ENCODE results near the gene MRPL20.
A peak's percentile ranks its signal among the peaks of the same experiment; 100 is the strongest.
"Not testable (repeated sequence)": the region's sequence is repeated elsewhere in the genome, so short reads cannot be mapped to it uniquely, and the experiment has no call there.

Gene MRPL20

GRCh38 chr1:1402901-1403392 lies 4.1 kb downstream of the MRPL20 start:
- H3K4ac ChIP-seq (ENCODE audit: low read depth, low read length); H3K4me3 ChIP-seq (ENCODE audit: low read depth, low read length); H3K4me2 ChIP-seq (ENCODE audit: low read length); H3K27ac ChIP-seq (ENCODE audit: low read depth, low read length); H4K8ac ChIP-seq (ENCODE audit: low read depth, low read length); H3K14ac ChIP-seq (ENCODE audit: low read length); H2AFZ ChIP-seq (ENCODE audit: insufficient read depth, low read length, poor library complexity); H3K9me3 ChIP-seq (ENCODE audit: insufficient read depth, low read depth, low read length); H4K91ac ChIP-seq (ENCODE audit: low read depth, low read length); H3K18ac ChIP-seq (ENCODE audit: low read length); H2AK5ac ChIP-seq (ENCODE audit: low read length); DNase-seq; H2BK5ac ChIP-seq (ENCODE audit: low read depth, low read length, poor library complexity); H2BK120ac ChIP-seq (ENCODE audit: insufficient read depth, low read length, poor library complexity); H3K23ac ChIP-seq (ENCODE audit: low read length); H4K12ac ChIP-seq (ENCODE audit: low read depth, low read length); H3K27me3 ChIP-seq (ENCODE audit: insufficient read depth, low read length); H3K9ac ChIP-seq (ENCODE audit: low read length); H2BK12ac ChIP-seq (ENCODE audit: low read length): not testable (repeated sequence)
- peaks cover 47 to 52% of the 10 kb centered on the region in 2 experiments for H3K36me3 ChIP-seq (ENCODE audit: control insufficient read depth in 1 of 2, insufficient read depth in 2 of 2, low read length in 2 of 2)
- H3K4me1 ChIP-seq (ENCODE audit: control insufficient read depth in 1 of 2, insufficient read depth in 2 of 2, low read length in 2 of 2): peaks cover 19 to 21% of the 10 kb centered on the region in 2 experiments
- no CpG with 5 or more reads among the region's 9 CpGs for WGBS (ENCODE audit: extremely low coverage, insufficient coverage, insufficient read length)
- H3K79me2 ChIP-seq (ENCODE audit: control insufficient read depth, insufficient read depth, low read length, poor library complexity): peaks cover 36% of the 10 kb centered on the region
- H3K79me1 ChIP-seq (ENCODE audit: low read length): peaks cover 24% of the 10 kb centered on the region

GRCh38 chr1:1402072-1402900 lies 4.8 kb downstream of the MRPL20 start:
- H3K4me2 ChIP-seq (ENCODE audit: low read length): no peak overlapping the region
- H3K4me3 ChIP-seq (ENCODE audit: low read depth, low read length): no peak overlapping the region
- no peak overlapping the region for H2BK120ac ChIP-seq (ENCODE audit: insufficient read depth, low read length, poor library complexity)
- H3K27me3 ChIP-seq (ENCODE audit: insufficient read depth, low read length): no peaks in the 10 kb centered on the region
- H3K9me3 ChIP-seq (ENCODE audit: insufficient read depth, low read depth, low read length): no peaks in the 10 kb centered on the region
- H4K91ac ChIP-seq (ENCODE audit: low read depth, low read length): no peak overlapping the region
- H2AFZ ChIP-seq (ENCODE audit: insufficient read depth, low read length, poor library complexity): no peak overlapping the region
- peaks cover 29% of the 10 kb centered on the region for H3K79me2 ChIP-seq (ENCODE audit: control insufficient read depth, insufficient read depth, low read length, poor library complexity)
- H4K12ac ChIP-seq (ENCODE audit: low read depth, low read length): no peak overlapping the region
- whole genome bisulfite sequencing (ENCODE audit: extremely low coverage, insufficient coverage, insufficient read length): no CpG with 5 or more reads among the region's 20 CpGs
- peaks cover 20% of the 10 kb centered on the region for H3K79me1 ChIP-seq (ENCODE audit: low read length)
- H2BK12ac ChIP-seq (ENCODE audit: low read length): no peak overlapping the region
- H3K18ac ChIP-seq (ENCODE audit: low read length): no peak overlapping the region
- H3K23ac ChIP-seq (ENCODE audit: low read length): no peak overlapping the region
- H3K27ac ChIP-seq (ENCODE audit: low read depth, low read length): no peak overlapping the region
- H3K14ac ChIP-seq (ENCODE audit: low read length): no peak overlapping the region
- H4K8ac ChIP-seq (ENCODE audit: low read depth, low read length): no peak overlapping the region
- H3K4me1 ChIP-seq (ENCODE audit: control insufficient read depth in 1 of 2, insufficient read depth in 2 of 2, low read length in 2 of 2): peaks cover 22 to 23% of the 10 kb centered on the region in 2 experiments
- H2BK5ac ChIP-seq (ENCODE audit: low read depth, low read length, poor library complexity): no peak overlapping the region
- peaks cover 53 to 58% of the 10 kb centered on the region in 2 experiments for H3K36me3 ChIP-seq (ENCODE audit: control insufficient read depth in 1 of 2, insufficient read depth in 2 of 2, low read length in 2 of 2)
- no peak overlapping the region for H3K9ac ChIP-seq (ENCODE audit: low read length)
- peak; percentile 52 to 71 for DNase-seq
- H3K4ac ChIP-seq (ENCODE audit: low read depth, low read length): no peak overlapping the region
- no peak overlapping the region for H2AK5ac ChIP-seq (ENCODE audit: low read length)

- Histone ChIP-seq H3K79me1 (ENCODE audit: low read length) (peaks cover 14% of the 10 kb centered on the region), H3K27me3 (ENCODE audit: insufficient read depth, low read length) (no peaks in the 10 kb centered on the region), H3K18ac (ENCODE audit: low read length) (no peak overlapping the region), H4K12ac (ENCODE audit: low read depth, low read length) (peak overlapping the region; percentile 10), H3K4me1 (ENCODE audit: control insufficient read depth in 1 of 2, insufficient read depth in 2 of 2, low read length in 2 of 2) (peaks cover 22 to 23% of the 10 kb centered on the region in 2 experiments), H3K4me3 (ENCODE audit: low read depth, low read length) (no peak overlapping the region), H4K91ac (ENCODE audit: low read depth, low read length) (no peak overlapping the region), H3K4ac (ENCODE audit: low read depth, low read length) (peak overlapping the region; percentile 22), H3K36me3 (ENCODE audit: control insufficient read depth in 1 of 2, insufficient read depth in 2 of 2, low read length in 2 of 2) (peaks cover 58 to 63% of the 10 kb centered on the region in 2 experiments), H3K14ac (ENCODE audit: low read length) (no peak overlapping the region), H2BK12ac (ENCODE audit: low read length) (no peak overlapping the region), H2BK5ac (ENCODE audit: low read depth, low read length, poor library complexity) (no peak overlapping the region), H3K27ac (ENCODE audit: low read depth, low read length) (no peak overlapping the region), H2AK5ac (ENCODE audit: low read length) (no peak overlapping the region), H2BK120ac (ENCODE audit: insufficient read depth, low read length, poor library complexity) (no peak overlapping the region), H3K23ac (ENCODE audit: low read length) (no peak overlapping the region), H4K8ac (ENCODE audit: low read depth, low read length) (no peak overlapping the region), H3K9ac (ENCODE audit: low read length) (no peak overlapping the region), H3K4me2 (ENCODE audit: low read length) (no peak overlapping the region), H2AFZ (ENCODE audit: insufficient read depth, low read length, poor library complexity) (no peak overlapping the region), H3K79me2 (ENCODE audit: control insufficient read depth, insufficient read depth, low read length, poor library complexity) (peaks cover 23% of the 10 kb centered on the region), H3K9me3 (ENCODE audit: insufficient read depth, low read depth, low read length) (no peaks in the 10 kb centered on the region)
- DNase-seq: no peak
- WGBS (ENCODE audit: extremely low coverage, insufficient coverage, insufficient read length): no CpG with 5 or more reads among the region's 7 CpGs
Observed at GRCh38 chr1:1401457-1402010, 5.6 kb downstream of the MRPL20 start.

GRCh38 chr1:1400576-1401456 lies 6.3 kb downstream of the MRPL20 start:
- Histone ChIP-seq H3K27ac (ENCODE audit: low read depth, low read length) (no peak overlapping the region), H3K9ac (ENCODE audit: low read length) (no peak overlapping the region), H3K9me3 (ENCODE audit: insufficient read depth, low read depth, low read length) (no peaks in the 10 kb centered on the region), H3K4me3 (ENCODE audit: low read depth, low read length) (peak overlapping the region; percentile 90), H3K79me2 (ENCODE audit: control insufficient read depth, insufficient read depth, low read length, poor library complexity) (peaks cover 20% of the 10 kb centered on the region), H4K91ac (ENCODE audit: low read depth, low read length) (peak overlapping the region; percentile 95), H3K27me3 (ENCODE audit: insufficient read depth, low read length) (no peaks in the 10 kb centered on the region), H3K14ac (ENCODE audit: low read length) (no peak overlapping the region), H3K4me2 (ENCODE audit: low read length) (peak overlapping the region; percentile 64), H3K4me1 (ENCODE audit: control insufficient read depth in 1 of 2, insufficient read depth in 2 of 2, low read length in 2 of 2) (peaks cover 17 to 18% of the 10 kb centered on the region in 2 experiments), H2AK5ac (ENCODE audit: low read length) (no peak overlapping the region), H3K36me3 (ENCODE audit: control insufficient read depth in 1 of 2, insufficient read depth in 2 of 2, low read length in 2 of 2) (peaks cover 54 to 59% of the 10 kb centered on the region in 2 experiments), H3K79me1 (ENCODE audit: low read length) (peaks cover 12% of the 10 kb centered on the region), H3K4ac (ENCODE audit: low read depth, low read length) (peak overlapping the region; percentile 22), H3K23ac (ENCODE audit: low read length) (no peak overlapping the region), H2BK120ac (ENCODE audit: insufficient read depth, low read length, poor library complexity) (no peak overlapping the region), H4K12ac (ENCODE audit: low read depth, low read length) (peak overlapping the region; percentile 62), H2BK5ac (ENCODE audit: low read depth, low read length, poor library complexity) (no peak overlapping the region), H3K18ac (ENCODE audit: low read length) (no peak overlapping the region), H4K8ac (ENCODE audit: low read depth, low read length) (peak overlapping the region; percentile 2), H2AFZ (ENCODE audit: insufficient read depth, low read length, poor library complexity) (no peak overlapping the region), H2BK12ac (ENCODE audit: low read length) (no peak overlapping the region)
- WGBS (ENCODE audit: extremely low coverage, insufficient coverage, insufficient read length): no CpG with 5 or more reads among the region's 22 CpGs
- DNase-seq: no peak

All from trophoblast cell (in vitro differentiated cells and primary cell).